NCI-H774 (cell line): ENCODE results near the gene CIB4.
A peak's percentile ranks its signal among the peaks of the same experiment; 100 is the strongest.

Experiments
- DNase-seq: peaks from one replicate; lab custom pipeline; 2025; lab: John Stamatoyannopoulos, UW

The CIB4 gene

DNA sequence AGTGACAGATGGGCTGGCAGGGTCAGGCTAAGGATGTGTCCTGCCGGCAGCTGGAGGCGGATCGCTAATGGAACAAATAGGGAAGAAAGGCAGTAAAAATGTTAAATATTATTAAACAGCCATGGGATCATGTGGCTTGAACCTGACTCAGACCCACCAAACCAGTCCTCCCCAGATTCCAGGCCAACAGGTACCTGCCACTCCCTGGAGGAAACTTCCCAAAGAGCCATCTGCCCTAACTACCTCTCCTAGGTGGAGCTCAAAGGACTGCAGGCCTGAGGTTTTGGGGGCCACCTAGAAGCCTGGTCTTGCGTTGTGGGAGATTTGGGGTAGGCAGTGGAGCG is 34.3 kb downstream of the CIB4 start:
- DNase-seq, result no peak

DNA sequence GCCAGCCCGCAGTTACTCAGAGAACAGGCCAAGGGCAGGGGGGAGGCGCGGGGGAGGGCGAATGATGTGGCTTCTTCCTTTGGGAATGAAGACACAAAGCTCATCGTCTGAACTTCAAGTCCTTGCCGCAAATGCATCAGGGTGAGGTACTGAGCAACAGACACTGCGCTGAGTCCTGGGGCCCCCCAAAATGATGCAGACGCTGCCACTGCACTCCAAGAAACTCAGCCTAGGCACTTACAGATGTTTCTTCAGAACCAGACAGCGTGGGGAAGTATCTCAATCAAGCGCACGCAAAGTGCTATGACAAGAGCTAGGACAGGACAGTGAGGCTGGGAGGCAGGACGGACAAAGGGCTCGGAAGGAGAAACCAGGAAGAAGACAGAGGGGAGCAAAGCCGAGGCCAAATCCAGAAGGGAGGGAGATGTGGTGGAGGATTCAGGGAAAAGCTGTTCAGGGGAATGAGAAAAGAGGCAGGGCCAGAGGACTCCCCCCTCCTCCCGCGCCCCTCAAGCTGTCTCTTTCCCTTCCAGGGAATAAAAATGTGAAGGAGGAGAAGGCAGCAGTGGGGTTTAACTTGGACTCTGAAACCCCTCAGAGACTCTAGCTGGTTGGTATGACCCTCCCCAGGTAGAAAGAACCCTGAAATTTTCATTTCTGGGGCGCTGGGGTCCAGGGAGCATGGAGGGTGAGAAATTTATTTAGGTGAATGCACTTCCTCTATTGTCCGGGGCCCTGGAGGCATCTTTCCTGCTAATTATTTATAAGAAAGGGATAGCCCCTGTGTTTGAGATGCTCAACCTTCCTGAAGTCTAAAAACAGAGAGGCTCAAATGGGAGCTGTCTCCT is 34.9 kb downstream of the CIB4 start:
- no peak for DNase-seq

DNA sequence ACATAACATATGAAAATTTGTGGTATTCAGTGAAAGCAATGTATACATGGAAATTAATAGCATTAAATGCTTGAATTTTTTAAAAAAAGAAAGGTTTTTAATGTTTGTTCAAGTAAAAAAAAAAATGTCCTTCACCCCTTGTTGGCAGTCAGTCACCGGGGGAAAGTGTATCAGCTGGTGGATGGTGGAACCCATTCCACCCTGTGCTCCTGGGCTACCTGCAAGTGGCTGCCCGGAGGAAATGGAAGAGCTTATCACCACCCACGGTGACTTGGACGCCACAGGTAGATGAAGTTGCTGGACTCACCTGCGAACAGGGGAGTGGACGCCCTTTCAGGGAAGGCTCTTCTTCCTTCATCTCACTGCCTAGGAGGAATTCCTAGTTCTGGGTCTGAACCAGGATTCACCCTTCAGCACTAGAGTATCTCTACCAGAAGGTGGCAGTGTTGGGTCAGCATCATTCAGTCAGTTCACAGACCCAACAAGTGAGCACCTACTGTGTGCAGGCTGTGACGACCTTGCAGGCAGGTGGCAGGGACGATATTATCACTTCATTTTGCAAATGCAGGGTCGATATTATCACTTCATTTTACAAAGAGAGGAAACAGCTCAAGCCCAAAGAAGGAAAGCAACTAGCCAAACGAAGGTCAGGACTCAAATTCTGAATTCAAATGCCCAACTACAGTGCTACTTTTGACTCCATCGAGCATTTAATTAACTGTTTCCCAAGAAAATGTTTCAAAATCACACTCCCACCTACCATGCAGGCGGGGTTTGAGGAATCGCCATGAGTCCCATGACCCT is 35.8 kb downstream of the CIB4 start:
- peak; percentile 40 for DNase-seq

DNA sequence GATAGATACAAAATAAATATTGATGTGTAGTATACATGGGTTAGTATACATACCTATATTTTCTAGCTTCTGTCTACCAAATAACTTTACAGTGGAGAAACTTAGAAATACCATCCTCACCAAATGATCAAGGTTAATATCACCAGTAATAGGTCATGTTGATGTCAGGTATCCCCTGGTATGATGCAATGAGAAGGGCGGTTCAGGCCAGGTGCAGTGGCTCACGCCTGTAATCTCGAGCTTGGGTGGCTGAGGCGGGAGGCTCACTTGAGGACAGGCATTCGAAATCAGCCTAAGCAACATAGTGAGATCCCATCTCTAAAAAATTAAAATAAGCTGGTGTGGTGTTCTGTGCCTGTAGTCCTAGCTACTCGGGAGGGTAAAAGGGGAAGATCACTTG is 38.6 kb downstream of the CIB4 start:
- no peak for DNase-seq

DNA sequence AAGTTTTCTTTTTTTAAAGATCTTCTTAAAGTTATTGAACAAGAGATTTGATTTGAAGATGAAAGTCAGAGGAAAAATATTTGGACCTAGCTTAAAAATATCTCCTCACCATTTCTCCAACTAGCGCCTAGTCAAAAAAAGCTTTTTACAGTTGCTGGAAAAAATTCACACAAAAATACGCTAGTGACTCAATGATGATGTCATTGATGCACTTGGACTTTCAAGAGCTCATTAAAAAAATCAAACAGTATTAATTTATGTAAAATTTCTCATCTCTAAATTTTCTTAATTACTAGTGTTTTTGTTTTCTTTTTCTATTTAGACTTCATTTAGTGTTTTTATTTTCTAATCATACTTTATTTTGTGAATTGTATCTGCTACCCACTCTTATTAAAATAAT is 41.8 kb downstream of the CIB4 start:
- DNase-seq, result no peak

DNA sequence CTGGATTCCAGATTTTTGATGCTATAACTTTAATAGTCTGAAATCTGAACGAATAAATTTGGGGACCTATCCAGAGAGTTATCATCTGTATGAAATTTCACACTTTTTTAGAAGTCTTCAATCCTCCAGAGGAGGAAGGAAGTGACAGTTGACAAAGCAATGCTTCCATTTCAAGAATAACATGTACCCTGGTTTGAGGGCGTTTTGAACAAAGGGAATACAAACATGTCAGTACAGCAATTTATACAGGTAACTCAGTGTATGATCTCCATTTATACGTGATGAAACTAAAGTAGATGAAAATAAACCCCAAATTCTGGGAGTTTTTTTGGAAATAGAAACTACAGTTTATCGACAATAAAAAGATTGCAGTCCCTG is 42.2 kb downstream of the CIB4 start:
- no peak for DNase-seq

DNA sequence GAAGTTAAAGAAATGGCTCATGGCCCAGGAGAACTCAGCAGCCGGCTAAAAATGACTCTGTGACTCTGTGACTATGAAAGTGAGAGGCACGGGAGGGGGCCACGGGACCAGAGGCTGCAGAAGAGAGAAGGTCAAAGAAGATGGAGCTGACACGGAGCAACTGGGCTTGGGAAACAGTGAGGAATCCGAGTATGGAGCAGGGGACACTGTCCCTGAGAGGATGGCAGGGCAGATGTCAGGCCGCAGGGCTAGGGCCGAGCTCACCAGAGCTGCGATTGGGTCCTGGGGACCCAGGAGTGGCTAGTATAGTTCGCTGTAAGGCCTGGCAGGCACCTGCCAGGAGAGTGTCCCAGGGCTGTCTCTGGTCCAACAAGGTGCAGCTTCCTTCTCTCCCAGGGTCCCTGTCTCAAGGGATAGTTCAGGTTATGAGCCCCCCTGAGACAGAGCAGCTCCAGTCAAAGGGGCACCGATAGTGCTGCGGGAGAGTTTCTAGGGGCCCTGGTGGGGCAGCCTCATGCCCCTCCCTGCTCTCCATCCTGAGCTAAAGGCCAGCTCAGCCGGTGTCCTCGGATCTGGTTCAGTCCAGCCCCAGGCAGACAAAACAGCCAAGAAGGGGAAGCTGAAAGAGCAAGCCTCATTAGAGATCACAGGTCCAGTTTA is 42.7 kb downstream of the CIB4 start:
- no peak for DNase-seq

DNA sequence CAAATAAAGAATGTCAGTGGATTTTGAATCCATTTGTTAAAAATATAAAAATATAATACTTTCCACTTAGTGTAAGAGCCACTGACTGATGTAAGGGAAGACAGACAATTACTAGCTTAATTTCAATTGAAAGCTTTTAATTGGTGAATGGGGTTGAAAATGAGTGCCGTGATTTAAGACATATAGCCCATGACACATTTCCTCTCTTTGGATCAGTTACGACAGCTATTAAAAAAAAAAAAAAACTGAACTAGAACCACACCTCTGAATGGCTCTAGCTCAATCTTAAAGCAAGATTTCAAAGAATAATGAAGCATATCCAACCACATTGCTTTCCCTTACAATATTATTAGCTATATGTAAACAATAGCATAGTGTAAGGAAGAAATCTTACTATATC is 44.0 kb downstream of the CIB4 start:
- no peak for DNase-seq

DNA sequence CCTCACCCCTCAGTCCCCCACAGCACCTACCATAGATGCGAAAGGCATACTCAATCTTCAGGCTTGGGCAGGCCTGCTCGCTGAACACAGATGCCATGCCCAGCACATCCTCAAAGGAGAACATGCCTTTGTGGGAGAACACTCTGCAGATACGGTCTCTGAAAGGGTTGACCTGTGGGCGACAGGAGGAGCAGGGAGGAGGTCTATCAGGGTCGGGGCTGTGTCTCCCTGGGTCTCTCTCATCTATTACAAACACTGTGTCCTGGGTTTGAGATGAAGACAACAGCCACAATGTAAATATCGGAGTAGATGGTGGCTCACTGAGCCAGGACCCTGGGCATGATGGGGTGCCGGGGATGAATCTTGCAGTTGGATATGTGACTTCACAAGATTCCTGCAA is 46.0 kb downstream of the CIB4 start:
- DNase-seq, result no peak

DNA sequence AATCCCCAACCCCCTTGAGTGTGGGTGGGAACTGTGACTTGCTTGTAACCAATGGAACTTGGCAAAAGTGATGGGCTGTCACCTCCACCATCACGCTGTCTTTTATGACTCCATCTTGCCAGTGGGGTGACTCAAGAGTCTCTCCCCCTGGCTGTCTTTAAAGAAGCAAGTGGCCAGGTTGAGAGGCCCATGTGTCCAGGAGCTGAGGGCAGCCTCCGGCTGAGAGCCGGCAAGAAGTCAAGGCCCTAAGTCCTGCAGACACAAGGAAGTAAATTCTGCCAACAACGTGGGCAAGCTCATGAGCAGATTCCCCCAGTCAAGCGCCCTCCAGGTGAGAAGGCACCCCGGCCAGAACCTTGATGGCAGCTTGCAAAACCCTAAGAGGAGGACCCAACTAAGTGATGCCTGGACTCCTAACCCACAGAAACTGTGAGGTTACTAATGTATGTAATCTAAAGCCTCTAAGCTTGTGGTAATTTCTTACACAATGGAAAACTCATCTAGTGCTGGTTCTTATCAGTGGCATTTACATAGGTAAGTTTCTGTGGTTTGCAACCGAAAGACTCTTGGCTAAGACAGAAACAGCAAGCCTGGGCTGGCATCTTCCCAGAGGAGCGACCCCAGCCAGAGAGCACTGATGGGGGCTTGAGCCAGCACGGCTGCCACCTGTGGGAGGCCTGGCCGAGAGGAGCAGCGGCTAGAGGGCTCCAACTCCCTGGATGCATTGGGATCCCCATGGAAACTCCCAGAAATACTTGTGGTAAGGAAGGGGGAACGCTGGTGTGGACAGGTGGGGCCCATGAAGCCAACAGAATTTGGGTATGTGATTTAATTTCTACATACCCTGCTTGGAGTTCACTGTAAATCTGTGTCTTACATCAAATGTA is 49.3 kb downstream of the CIB4 start:
- DNase-seq, result no peak

DNA sequence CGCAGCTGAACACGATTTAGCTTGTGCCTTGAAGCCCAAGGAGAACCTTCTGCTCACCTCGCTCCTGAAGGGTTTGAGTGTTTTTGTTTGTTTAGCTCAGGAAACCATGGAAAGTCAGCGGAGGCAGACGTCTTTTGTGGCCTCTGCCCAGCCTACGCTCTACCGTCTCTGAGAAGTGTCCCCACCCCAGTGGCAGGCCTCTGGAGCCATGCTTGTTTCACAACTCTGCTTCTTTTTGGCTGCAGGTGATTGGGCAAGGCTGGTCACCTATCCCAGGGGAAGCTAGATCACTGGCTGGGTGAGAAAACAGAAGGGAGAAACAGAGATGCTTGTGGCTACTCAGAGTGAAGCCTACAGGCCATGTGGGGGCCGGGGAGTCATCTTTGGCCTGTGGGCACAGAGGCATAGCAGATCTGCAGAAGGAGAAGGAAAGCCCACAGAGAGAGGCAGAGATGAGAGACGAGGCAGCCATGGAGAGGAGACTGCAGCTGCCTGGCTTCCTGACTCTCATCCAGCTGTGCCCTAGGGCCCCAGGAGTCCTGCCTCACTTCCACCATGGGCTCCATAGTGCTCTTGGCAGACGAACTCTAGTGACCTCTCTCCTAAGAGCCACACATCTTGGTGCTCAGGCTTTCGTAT is 50.1 kb downstream of the CIB4 start:
- no peak for DNase-seq

DNA sequence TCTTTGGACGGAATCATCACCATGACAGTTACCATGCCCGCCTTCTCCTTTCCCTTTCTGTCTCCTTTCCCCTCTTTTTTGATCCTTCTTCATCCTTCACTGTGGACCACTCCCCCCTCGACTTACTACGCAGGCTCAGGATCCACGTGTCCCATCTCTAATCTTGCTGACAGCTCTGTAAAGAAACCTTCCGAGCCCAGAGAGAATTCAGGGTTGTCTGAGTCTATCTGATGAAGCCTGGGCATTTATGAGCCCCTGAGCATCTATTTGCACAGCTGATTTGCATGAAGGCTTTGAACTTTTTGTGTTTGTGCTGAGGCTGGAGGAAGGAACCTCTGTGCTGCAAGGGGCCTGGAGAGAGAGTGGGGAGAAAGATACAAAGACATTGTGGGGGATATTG is 50.7 kb downstream of the CIB4 start:
- no peak for DNase-seq

DNA sequence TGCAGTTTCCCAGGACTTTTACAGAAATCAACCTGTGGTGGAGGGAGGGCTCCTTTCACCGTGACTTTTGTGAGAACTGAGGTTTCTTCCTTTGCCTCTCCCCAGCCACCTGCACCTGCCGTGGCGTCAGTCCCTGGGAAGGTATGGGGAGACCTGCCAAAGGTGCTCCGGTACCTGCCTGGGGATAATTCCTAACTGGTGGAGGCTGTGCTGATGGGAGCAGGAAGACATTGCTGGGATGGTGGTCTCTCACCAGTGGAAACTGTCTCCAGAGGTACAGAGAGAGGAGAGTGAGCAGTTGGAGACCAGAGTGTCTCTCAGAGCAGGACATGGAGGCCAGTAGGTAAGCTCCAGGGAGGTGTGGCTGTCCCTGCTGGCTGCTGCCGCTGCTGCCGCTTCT is 52.6 kb downstream of the CIB4 start:
- DNase-seq, result no peak

DNA sequence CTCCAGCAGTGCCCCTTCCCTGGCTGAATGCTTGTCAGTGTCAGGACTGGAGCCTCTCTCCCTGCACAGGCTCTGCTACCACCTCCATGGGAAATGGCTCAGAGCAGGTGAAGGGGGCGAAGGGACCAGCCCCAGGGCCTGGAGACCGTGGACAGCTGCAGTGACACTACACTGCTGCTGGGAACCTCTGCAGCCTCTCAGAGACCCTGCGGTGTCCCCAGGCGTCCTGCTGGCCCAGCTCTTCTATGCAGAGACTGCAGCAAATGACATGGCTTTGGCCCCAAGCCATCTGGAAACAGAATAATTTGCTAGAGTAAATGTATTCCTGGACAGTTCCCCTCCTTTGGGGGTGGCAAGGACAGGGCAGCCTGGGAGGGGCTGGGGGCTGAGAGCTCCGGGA is 53.2 kb downstream of the CIB4 start:
- DNase-seq, result no peak

DNA sequence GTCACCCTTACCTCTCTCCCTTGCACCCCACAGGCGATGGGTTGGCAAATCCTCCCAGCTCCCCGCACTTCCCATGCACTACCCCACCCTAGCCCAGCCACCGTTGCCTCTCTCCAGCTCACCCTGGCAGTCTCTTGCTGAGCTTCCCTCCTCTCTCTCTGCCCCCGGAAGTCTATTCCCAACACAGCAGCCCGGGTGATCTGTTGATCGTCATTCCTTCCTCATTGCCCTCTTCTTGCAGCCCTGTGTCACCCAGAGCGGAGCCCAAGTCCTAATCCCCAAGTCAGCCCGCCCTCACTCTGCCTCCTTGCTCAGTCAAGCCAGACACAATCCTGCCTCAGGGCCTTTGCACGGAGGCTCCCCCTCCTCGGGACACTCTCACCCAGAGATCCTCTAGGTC is 55.2 kb downstream of the CIB4 start:
- DNase-seq, result no peak

DNA sequence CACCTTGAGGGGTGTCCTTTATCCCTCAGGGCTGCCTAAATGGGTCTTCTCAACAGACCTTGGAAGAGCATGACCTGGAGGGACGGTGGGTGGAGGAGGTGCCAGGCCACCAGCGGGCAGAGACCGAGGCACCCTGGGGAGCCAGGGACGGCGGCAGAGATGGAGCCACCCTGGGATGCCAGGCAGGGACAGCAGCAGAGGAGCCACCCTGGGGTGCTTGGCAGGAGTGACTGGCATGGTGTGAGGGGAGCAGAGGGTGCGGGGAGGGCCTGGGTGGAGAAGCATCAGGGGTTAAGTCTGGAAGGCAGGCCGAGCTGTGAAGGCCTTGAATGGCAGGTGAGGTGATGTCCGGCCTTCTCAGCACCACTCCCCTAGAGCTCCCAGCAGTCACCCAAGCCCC is 56.1 kb downstream of the CIB4 start:
- no peak for DNase-seq

DNA sequence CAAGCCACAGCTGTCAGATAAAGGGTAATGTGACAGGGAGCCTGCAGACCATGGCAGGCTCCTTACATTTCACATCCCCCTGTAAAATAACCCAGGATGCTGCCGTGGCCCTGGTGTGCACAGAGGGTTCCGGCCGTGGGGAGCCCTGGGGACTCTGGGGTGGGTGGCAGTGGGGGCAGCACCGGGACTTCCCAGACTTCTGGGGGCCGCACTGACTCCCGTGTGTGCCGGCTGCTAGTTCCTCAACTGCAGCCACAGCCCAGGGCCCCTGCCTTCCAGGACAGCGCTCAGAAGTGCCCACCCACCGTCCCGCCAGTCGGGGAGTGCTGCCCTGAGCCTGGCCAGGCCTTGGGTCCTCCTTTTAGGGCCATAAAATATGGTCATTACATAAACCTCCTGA is 56.5 kb downstream of the CIB4 start:
- DNase-seq, result no peak

DNA sequence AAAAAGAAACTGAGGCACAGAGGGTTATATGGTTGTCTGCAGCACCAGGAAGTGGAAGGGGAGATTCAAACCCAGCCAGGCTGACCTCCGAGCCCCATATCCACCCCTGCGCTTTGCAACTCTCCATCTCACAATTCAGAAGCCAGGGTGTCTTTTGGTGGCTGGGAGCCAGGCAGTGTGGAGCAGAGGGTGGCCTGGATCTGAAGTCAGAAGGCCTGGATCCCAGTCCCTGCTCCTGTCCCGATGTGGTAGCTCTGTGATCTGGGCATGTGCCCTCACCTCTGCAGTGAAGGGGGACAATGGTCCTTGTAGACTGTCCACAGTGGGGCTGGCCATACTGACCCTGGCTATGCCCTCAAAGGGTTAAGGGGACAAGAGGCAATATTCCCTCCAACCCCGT is 57.0 kb downstream of the CIB4 start:
- no peak for DNase-seq

DNA sequence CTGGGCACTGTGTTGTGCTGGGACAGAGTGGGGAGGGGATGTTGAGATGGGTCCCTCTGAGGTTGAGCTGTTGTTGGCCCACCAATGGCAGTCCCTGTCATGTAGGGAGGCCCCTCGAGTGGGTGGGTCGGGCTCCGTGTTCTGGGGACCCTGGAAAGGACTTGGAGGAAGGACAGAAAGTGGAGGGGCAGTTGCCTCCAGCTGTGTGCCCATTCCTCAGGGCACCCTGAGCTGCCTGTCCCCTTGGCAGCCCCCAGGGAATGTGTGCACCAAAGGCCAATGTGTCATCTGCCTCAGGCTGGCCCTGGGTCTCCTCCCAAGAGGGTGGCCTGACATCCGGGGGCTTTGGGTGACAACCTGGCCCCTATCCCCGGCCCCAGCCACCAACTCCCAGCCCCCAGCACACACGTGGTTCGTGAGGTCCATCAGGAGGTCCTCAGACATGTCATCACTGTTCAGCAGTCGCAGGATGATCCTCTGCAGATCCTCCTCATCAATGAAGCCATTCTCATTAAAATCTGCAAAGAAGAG is 57.7 kb downstream of the CIB4 start:
- DNase-seq, result no peak

DNA sequence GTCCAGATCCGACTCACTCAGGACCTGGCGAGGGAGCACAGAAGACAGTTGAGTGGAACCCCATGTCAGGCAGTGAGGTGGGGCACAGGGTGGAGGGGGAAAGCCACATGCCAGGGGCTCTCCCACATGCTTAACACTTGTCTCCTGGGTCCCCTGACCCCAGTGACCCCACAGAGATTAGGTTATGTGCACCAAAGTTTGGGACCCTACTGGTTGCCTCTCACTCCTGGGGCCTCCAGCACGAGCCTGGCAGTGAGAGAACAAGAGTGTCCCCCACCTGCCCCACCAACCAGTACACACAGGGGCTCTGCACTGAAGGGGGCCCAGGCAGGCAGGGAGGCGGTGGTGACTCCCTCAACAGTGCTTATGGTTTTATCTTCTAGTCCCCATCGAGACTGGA is 58.3 kb downstream of the CIB4 start:
- no peak for DNase-seq
